BJ (cell line): ENCODE data around the gene USP22. TPM values are rescaled to one million over a fixed set of nuclear protein-coding genes. Genes with fewer than 3 reads are reported as not detected.

ENCODE experiments used
- CTCF ChIA-PET: fragments of 350-600 bp; formaldehyde crosslinking; extraction: SDS; loops from one replicate; lab custom pipeline; 2021; ENCODE audit warnings: antibody characterized with exemption, inconsistent platforms; lab: Yijun Ruan, JAX
- POLR2A ChIA-PET: fragments of 300-600 bp; sonication (Branson Sonifier 250); formaldehyde crosslinking; extraction: SDS; loops from one replicate; lab custom pipeline; 2021; ENCODE audit warnings: antibody characterized with exemption; lab: Charles Lee
- DNase-seq: peaks from one replicate; pipeline ENCODE4 v3.0.0-alpha.2; 2011; ENCODE audit warnings: low read depth
- H3K27me3 ChIP-seq: 2 replicates; pipeline ENCODE4 v1.6.0; 2011; ENCODE audit warnings: low read length; ENCODE audit not compliant: control insufficient read depth, insufficient read depth
- H3K36me3 ChIP-seq: 2 replicates; pipeline ENCODE4 v1.5.1; 2011; ENCODE audit warnings: low read length; ENCODE audit not compliant: control insufficient read depth, insufficient read depth
- H3K4me3 ChIP-seq: 2 replicates; pipeline ENCODE4 v1.5.1; 2011; ENCODE audit warnings: low read depth, mild to moderate bottlenecking, control low read depth, low read length
- polyA plus RNA-seq: library from polyadenylated mRNA; depleted of rRNA; stranded (reverse); fragments of >200 nt; gene quantifications from 2 replicates; pipeline ENCODE4 v1.2.3, GENCODE V29; 2011
- TF ChIP-seq, protein P1 (sequence below): IDR thresholded peaks from 2 replicates; pipeline ENCODE4 v1.5.1; 2011; ENCODE audit warnings: low read depth, mild to moderate bottlenecking, control low read depth, inconsistent platforms, low read length, moderate library complexity; ENCODE audit not compliant: insufficient read depth

Gene USP22
- polyA plus RNA-seq, 1 experiment: 212 TPM

DNA sequence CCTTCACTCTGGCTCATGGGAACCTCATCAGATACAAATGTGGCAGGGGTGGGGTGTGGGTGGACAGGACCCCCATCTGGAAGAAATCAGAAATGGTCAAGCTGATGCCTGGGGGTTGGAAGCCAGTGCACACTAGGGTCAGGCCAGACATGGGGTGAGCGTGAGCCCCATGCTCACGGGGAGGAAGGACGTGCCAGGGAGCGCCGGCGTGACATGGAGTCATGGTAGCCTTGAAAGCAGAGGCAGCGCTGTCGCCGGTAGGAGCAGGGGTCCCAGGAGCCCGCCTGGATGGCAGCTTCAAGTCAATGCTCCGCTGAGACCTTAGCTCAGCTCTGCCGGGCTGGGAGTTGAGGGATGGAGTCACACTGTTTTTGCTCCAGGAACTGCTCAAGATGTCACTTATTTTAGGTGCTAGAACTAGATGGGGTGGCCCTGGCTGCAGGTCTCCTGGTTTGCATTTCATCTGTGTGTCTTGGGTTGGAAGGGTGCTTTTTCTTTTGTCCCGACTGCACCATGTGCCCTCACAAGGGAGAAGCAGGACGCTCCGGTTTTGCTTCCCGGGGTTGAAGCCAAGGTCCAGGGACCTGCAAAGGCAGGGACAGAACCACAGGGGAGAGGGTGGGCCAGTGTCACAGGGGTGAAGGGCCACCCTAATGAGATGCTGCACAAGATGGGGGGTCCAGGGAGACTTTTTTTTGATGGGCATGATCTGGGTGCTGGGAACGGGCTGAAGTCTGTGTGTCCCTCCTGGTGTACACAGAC, 51.4 kb downstream of the USP22 start:
- ChIA-PET POLR2A (no interaction called here), CTCF (interaction anchor here (1.6 kb wide), 1 partner anchor 190 kb away, joined by 9 read pairs; no protein-coding TSS in a partner anchor)
- Histone ChIP-seq H3K4me3 (no peak overlapping the region), H3K36me3 (no peaks in the 10 kb centered on the region), H3K27me3 (peaks cover 2% of the 10 kb centered on the region)
- DNase-seq: no peak
- TF ChIP-seq, protein P1, sequence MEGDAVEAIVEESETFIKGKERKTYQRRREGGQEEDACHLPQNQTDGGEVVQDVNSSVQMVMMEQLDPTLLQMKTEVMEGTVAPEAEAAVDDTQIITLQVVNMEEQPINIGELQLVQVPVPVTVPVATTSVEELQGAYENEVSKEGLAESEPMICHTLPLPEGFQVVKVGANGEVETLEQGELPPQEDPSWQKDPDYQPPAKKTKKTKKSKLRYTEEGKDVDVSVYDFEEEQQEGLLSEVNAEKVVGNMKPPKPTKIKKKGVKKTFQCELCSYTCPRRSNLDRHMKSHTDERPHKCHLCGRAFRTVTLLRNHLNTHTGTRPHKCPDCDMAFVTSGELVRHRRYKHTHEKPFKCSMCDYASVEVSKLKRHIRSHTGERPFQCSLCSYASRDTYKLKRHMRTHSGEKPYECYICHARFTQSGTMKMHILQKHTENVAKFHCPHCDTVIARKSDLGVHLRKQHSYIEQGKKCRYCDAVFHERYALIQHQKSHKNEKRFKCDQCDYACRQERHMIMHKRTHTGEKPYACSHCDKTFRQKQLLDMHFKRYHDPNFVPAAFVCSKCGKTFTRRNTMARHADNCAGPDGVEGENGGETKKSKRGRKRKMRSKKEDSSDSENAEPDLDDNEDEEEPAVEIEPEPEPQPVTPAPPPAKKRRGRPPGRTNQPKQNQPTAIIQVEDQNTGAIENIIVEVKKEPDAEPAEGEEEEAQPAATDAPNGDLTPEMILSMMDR: no peak

DNA sequence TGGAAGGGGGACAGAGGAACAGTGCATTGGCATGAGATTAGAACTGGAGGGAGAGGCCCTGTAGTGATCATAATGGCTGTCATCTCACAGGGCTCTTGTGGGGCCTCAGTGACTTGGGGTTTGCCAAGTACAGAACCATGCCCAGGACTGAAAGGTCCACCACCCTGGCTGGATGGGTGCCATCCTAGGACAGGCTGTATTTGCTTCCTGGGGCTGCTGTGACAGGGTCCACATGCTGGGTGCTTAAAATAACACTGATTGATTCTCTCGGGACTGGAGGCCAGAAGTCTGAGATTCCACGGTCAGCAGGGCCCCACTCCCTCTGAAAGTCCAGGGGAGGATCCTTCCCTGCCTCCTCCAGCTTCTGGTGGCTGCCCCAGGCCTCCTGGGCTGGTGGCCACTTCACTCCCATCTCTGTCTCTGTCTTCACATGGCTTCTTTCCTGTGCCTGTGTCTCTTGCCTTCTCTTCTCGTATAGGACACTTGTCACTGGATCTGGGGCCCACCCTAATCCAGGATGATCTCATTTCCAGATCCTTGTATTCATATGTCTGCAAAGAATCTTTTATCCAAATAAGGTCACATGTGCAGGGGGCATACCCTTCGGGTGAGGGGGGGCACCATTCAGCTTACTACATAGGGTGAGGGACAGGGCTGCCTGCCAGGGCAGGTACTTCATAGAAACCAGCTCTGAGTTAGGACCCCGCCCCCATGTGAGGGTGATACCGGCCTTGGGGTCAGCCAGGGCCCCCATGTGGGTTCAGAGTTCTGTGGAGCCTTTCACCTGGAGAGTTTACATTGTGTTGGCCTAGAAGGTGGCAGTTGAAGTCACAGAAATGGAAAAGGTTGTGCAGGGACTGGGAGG, 52.6 kb downstream of the USP22 start:
- TF ChIP-seq, protein P1: no peak
- peaks cover 2% of the 10 kb centered on the region for H3K27me3 ChIP-seq
- H3K36me3 ChIP-seq: no peaks in the 10 kb centered on the region
- CTCF ChIA-PET: interaction anchor here (1.6 kb wide), 1 partner anchor 189 kb away, joined by 9 read pairs; no protein-coding TSS in a partner anchor
- DNase-seq: no peak
- POLR2A ChIA-PET: no interaction called here
- H3K4me3 ChIP-seq: no peak overlapping the region

DNA sequence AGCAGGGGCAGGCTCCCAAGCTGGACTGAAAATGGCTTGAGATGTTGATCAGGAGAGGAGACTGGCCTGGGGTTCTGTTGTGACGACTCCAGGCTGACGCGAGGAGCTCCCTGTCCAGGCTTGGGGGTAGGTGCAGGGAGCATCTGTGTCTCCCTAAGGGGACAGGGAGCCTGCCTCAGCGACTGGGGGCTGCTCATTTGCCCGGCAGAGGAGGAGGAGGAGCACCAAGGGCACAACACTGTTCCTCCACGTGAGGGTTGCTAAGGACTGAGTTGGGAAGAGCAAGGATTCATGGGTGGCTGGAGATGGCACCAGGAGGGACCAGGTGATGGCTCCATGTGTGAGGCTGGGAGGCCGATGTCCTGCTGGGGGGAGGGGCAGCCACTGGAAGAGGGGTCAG, 53.3 kb downstream of the USP22 start:
- Histone ChIP-seq H3K4me3 (no peak overlapping the region), H3K36me3 (no peaks in the 10 kb centered on the region), H3K27me3 (peaks cover 2% of the 10 kb centered on the region)
- DNase-seq: no peak
- POLR2A ChIA-PET: no interaction called here
- CTCF ChIA-PET: no interaction called here
- TF ChIP-seq, protein P1: no peak

DNA sequence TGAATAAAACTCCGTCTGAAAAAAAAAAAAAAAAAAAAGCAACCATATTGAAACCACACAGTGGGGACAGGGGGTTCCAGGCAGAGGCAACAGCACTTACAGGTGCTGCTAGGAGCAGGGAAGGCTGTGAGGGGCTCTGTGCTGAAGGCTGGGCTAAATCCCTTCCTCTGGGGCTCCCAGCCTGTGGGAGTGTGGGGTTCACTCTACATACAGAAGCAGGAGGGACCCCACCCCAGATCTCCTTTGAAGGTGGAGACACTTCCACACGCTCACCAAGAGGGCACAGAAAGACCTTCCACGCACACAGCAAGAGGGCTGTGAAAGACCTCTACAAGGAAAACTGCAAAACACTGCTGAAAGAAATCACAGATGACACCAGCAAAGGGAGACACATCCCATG, 53.9 kb downstream of the USP22 start:
- H3K4me3 ChIP-seq: no peak overlapping the region
- no peak for DNase-seq
- CTCF ChIA-PET: no interaction called here
- POLR2A ChIA-PET: no interaction called here
- H3K36me3 ChIP-seq: no peaks in the 10 kb centered on the region
- TF ChIP-seq, protein P1: no peak
- peaks cover 2% of the 10 kb centered on the region for H3K27me3 ChIP-seq

DNA sequence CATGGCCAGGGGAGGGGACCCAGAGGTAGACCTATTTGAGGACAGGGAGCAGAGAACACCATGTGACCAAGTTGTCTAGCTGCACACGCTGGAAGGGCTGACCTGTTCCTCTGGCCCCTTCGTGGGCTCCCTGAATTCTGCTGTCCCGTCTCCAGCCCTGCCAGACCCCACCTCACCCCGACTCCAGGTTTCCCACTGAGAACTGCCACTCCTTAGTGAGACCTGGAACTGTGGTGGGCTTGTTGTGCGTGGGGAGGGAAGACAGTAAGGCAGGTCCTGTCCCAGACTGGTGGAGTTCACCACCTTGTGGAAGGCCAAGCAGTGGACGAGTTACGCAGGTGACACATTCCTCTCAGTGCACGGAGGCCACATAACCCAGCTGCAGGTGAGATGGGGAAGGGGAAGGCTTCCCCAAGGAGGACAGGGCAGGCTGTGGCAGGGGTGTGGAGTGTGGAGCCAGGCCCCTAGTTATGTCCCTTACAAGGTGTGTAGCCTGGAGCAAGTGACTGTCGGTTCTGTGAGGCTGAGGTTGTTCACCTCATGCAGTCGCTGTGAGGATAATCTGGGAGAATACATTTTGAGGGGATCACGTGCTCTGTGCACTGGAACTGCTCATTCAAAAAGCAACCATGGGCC, 54.7 kb downstream of the USP22 start:
- Histone ChIP-seq H3K4me3 (no peak overlapping the region), H3K36me3 (no peaks in the 10 kb centered on the region), H3K27me3 (peaks cover 2% of the 10 kb centered on the region)
- ChIA-PET POLR2A (no interaction called here), CTCF (no interaction called here)
- no peak for DNase-seq
- TF ChIP-seq, protein P1: no peak
